ENCODE measurements around the gene RND1. TPM values are rescaled to one million over a fixed set of nuclear protein-coding genes. Genes with fewer than 3 reads are reported as not detected.
"Not testable (repeated sequence)": the region's sequence is repeated elsewhere in the genome, so short reads cannot be mapped to it uniquely, and the experiment has no call there.

The RND1 gene
- total RNA-seq: 0.85 TPM

GRCh38 chr12:48865281-48866051, at the start of gene RND1:
Gene RND1, minus strand, starts transcription at chr12:48865870. Its CDS starts 103 bp downstream, at chr12:48865767.
- H3K4me1 ChIP-seq: peaks cover 3 to 10% of the 10 kb centered on the region in 2 donors
- H3K4me3 ChIP-seq: peak within 1 kb of the TSS; percentile 71 to 90
- intact Hi-C loops (cut with DNase I): loop anchor here (1.0 kb wide), 1 partner anchor 13 kb away; the partner anchor contains the start of gene DDX23
- H3K27ac ChIP-seq: no peak within 1 kb of the TSS
- H3K36me3 ChIP-seq: no peaks in the 10 kb centered on the region
- no peaks in the 10 kb centered on the region for H3K27me3 ChIP-seq
- peak in 1 of 3 experiments; percentile 15 for TF ChIP-seq CTCF (IDR thresholded peaks at IDR 0.05)
- no peaks in the 10 kb centered on the region for H3K9me3 ChIP-seq
- DNase-seq (ENCODE audit: low spot score in 2 of 2): peak; percentile 73 to 94

GRCh38 chr12:48910196-48910595, 44.5 kb upstream of the RND1 start:
- Histone ChIP-seq H3K9me3 (no peaks in the 10 kb centered on the region), H3K4me3 (no peak overlapping the region), H3K27ac (no peak overlapping the region), H3K4me1 (no peaks in the 10 kb centered on the region), H3K36me3 (no peaks in the 10 kb centered on the region), H3K27me3 (no peaks in the 10 kb centered on the region)
- DNase-seq (ENCODE audit: low spot score in 2 of 2): no peak
- intact Hi-C loops (cut with DNase I): no loop called here
- no peak for TF ChIP-seq CTCF (IDR thresholded peaks at IDR 0.05)

- H3K27me3 ChIP-seq; H3K27ac ChIP-seq; DNase-seq (ENCODE audit: low spot score in 2 of 2); H3K4me3 ChIP-seq; H3K9me3 ChIP-seq; intact Hi-C loops (cut with DNase I); H3K4me1 ChIP-seq; H3K36me3 ChIP-seq: not testable (repeated sequence)
These were observed 44.0 kb upstream of the RND1 start for GRCh38 chr12:48909698-48910097.

- H3K9me3 ChIP-seq: no peaks in the 10 kb centered on the region
- no peak for TF ChIP-seq CTCF (IDR thresholded peaks at IDR 0.05)
- peaks cover 0 to 6% of the 10 kb centered on the region in 2 donors for H3K4me1 ChIP-seq
- intact Hi-C loops (cut with DNase I): no loop called here
- H3K27ac ChIP-seq: no peak overlapping the region
- no peaks in the 10 kb centered on the region for H3K36me3 ChIP-seq
- DNase-seq (ENCODE audit: low spot score in 2 of 2): no peak
- H3K27me3 ChIP-seq: no peaks in the 10 kb centered on the region
- H3K4me3 ChIP-seq: no peak overlapping the region
These were observed 41.6 kb upstream of the RND1 start for GRCh38 chr12:48907245-48907644.

- Histone ChIP-seq H3K4me3 (peak overlapping the region; percentile 44 to 52), H3K4me1 (peaks cover 0 to 6% of the 10 kb centered on the region in 2 donors), H3K27ac (no peak overlapping the region), H3K9me3 (no peaks in the 10 kb centered on the region), H3K36me3 (no peaks in the 10 kb centered on the region), H3K27me3 (no peaks in the 10 kb centered on the region)
- peak in 1 of 2 donors; percentile 87 for DNase-seq (ENCODE audit: low spot score in 2 of 2)
- peak; percentile 41 to 63 (median 53) for TF ChIP-seq CTCF (IDR thresholded peaks at IDR 0.05)
- intact Hi-C loops (cut with DNase I): no loop called here
These were observed 38.3 kb upstream of the RND1 start for GRCh38 chr12:48903982-48904411.

GRCh38 chr12:48903363-48903981, 37.8 kb upstream of the RND1 start:
- H3K4me1 ChIP-seq: peaks cover 0 to 6% of the 10 kb centered on the region in 2 donors

More at GRCh38 chr12:48903363-48903981, 37.8 kb upstream of the RND1 start:
- intact Hi-C loops (cut with DNase I): no loop called here
- Histone ChIP-seq H3K27me3 (no peaks in the 10 kb centered on the region), H3K4me3 (peak overlapping the region in 1 of 2 donors; percentile 52), H3K36me3 (no peaks in the 10 kb centered on the region), H3K9me3 (no peaks in the 10 kb centered on the region), H3K27ac (no peak overlapping the region)
- TF ChIP-seq CTCF (IDR thresholded peaks at IDR 0.05): no peak
- no peak for DNase-seq (ENCODE audit: low spot score in 2 of 2)
